B cell (primary cell): ENCODE measurements around the gene RFX3.

Experiments used
- EZH2 ChIP-seq: IDR thresholded peaks from 2 replicates; pipeline ENCODE4 v1.6.1; 2012; ENCODE audit warnings: borderline replicate concordance, low read depth, mild to moderate bottlenecking, moderate library complexity, low read length; ENCODE audit not compliant: insufficient read depth, poor library complexity, severe bottlenecking
- TF ChIP-seq, protein P1 (sequence below): fragments of 200-600 bp; IDR thresholded peaks from one replicate; pipeline ENCODE4 v1.8.0; 2022; ENCODE audit warnings: antibody characterized with exemption, mild to moderate bottlenecking

DNA sequence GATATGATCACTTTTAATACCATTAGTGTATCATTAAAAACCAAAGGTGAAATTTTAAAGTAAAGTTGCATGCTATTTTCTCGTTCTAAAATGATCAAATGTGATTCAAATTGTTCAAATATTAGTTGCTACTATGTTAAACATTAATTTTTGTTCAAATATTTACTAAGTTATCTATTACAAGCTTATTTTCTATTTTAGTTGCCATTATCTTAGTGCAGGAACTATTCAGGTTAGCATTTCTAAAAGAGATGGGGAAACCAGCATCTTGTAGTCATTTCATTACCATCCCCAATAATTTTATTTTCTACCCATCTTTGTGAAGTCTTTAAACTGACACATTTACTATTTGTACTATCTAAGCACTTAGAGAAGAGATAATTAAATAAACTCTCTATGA is 166.0 kb downstream of the RFX3 start:
- TF ChIP-seq, protein P1, sequence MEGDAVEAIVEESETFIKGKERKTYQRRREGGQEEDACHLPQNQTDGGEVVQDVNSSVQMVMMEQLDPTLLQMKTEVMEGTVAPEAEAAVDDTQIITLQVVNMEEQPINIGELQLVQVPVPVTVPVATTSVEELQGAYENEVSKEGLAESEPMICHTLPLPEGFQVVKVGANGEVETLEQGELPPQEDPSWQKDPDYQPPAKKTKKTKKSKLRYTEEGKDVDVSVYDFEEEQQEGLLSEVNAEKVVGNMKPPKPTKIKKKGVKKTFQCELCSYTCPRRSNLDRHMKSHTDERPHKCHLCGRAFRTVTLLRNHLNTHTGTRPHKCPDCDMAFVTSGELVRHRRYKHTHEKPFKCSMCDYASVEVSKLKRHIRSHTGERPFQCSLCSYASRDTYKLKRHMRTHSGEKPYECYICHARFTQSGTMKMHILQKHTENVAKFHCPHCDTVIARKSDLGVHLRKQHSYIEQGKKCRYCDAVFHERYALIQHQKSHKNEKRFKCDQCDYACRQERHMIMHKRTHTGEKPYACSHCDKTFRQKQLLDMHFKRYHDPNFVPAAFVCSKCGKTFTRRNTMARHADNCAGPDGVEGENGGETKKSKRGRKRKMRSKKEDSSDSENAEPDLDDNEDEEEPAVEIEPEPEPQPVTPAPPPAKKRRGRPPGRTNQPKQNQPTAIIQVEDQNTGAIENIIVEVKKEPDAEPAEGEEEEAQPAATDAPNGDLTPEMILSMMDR = no peak
- no peak for TF ChIP-seq EZH2
